Cardiac ventricle fibroblast (primary cell): ENCODE data around the gene UGGT1. TPM values are rescaled to one million over a fixed set of nuclear protein-coding genes. Genes with fewer than 3 reads are reported as not detected.

Experiments
- total RNA-seq: library from RNA; depleted of rRNA; stranded (reverse); fragments of >200 nt; gene quantifications from 2 replicates; pipeline ENCODE4 v1.2.3, GENCODE V29; 2015

The UGGT1 gene
- total RNA-seq, result 52.3 and 103 TPM in 2 replicates

DNA sequence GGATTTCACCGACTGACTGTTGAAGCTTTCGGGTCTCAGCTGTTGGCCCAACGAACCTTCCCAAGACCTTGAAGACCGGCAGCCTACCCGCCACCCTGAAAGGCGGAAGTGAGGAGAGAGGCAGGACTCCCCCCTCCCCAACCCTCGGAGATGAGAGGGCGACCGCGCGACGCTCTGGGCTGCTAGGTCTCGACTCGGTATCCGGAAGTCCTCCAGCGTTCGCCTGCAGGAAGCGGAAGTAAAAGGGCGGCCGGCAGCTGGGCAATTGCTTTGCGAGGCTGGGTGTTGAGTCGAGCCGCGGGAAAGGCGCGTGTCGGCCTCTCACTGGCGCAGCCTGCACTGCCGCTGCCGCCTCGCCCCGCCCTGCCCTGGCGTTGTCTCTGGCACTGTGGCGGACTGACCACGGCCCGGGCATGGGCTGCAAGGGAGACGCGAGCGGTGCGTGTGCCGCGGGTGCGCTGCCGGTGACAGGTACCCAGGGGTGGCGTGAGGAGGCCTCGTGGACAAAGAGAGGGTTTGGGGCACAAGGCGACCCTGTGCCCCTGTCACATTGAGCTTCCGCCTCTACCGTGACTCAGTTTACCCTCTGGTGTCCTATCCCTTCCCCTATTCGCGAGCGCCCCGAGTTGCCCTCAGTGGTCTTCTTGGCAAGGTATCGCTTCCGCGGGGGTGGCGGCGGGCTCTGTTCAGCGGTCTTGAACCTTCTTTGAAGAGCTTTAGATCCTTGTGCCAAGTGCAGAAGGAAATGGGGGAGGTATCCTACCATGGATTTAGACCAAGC is at the start of gene UGGT1:
TSS of gene UGGT1 (plus strand) at position 256 of the 781 bp plus-strand sequence. CDS start at position 414, 158 bp downstream.

Other genes with a start within 250 kb of the UGGT1 start
- gene POLR2D, start 233.0 kb upstream of the UGGT1 start, total RNA-seq, result 7.9 and 10.2 TPM in 2 replicates
- 9.2 and 10.7 TPM in 2 replicates for gene AMMECR1L, start 205.2 kb upstream of the UGGT1 start, total RNA-seq
- 6.1 and 8.5 TPM in 2 replicates for gene SAP130, start 63.1 kb upstream of the UGGT1 start, total RNA-seq
- gene HS6ST1, start 227.7 kb downstream of the UGGT1 start, total RNA-seq, result 46.1 and 56.7 TPM in 2 replicates